HEK293 (cell line): ENCODE measurements around the gene GABRR1.

ENCODE experiments used
- CTCF ChIA-PET: fragments of 350-600 bp; formaldehyde crosslinking; extraction: SDS; loops from one replicate; lab custom pipeline; 2021; ENCODE audit warnings: antibody characterized with exemption; lab: Yijun Ruan, JAX
- POLR2A ChIA-PET: fragments of 300-600 bp; formaldehyde crosslinking; extraction: SDS; loops from one replicate; lab custom pipeline; 2020; ENCODE audit warnings: antibody characterized with exemption, inconsistent platforms; lab: Yijun Ruan, JAX
- H3K27ac ChIP-seq: fragments of 200-500 bp; sonication (Bioruptor generic); 2 replicates; pipeline ENCODE4 v1.5.1; 2014; ENCODE audit warnings: low read depth, low read length, control low read depth, inconsistent platforms; ENCODE audit errors: extremely low read depth
- H3K36me3 ChIP-seq, 2 experiments: fragments of 200-500 bp in 1 of 2; sonication (Bioruptor generic) in 1 of 2; 1 replicate in 1 of 2; 2 replicates in 1 of 2; pipeline ENCODE4 v1.5.1; 2014 to 2017; ENCODE audit warnings: inconsistent platforms in 2 of 2, low read length in 2 of 2; ENCODE audit not compliant: control insufficient read depth in 2 of 2, insufficient read depth in 1 of 2
- H3K4me1 ChIP-seq: fragments of 200-500 bp; sonication (Bioruptor generic); 2 replicates; pipeline ENCODE4 v1.5.1; 2014; ENCODE audit warnings: mild to moderate bottlenecking, low read length, inconsistent platforms; ENCODE audit not compliant: control insufficient read depth, insufficient read depth
- H3K4me3 ChIP-seq: 2 replicates; pipeline ENCODE4 v1.5.1; 2011; ENCODE audit warnings: low read depth, mild to moderate bottlenecking, control low read depth, low read length, moderate library complexity
- H3K9me3 ChIP-seq: fragments of 200-500 bp; sonication (Bioruptor generic); 2 replicates; pipeline ENCODE4 v1.5.1; 2014; ENCODE audit warnings: low read depth, low read length, inconsistent platforms; ENCODE audit not compliant: control insufficient read depth, insufficient read depth
- CTCF ChIP-seq: fragments of 450-650 bp; formaldehyde crosslinking; IDR thresholded peaks from 2 replicates; pipeline ENCODE4 v1.5.1; 2016; ENCODE audit warnings: missing biosample characterization, missing genetic modification characterization
- GLIS2 ChIP-seq: fragments of 450-650 bp; formaldehyde crosslinking; IDR thresholded peaks from 2 replicates; pipeline ENCODE4 v1.5.1; 2016; ENCODE audit warnings: missing biosample characterization, missing genetic modification characterization
- OSR2 ChIP-seq: fragments of 450-650 bp; formaldehyde crosslinking; IDR thresholded peaks from 2 replicates; pipeline ENCODE4 v1.5.1; 2016; ENCODE audit warnings: missing biosample characterization, missing genetic modification characterization
- PRDM6 ChIP-seq: fragments of 450-650 bp; formaldehyde crosslinking; IDR thresholded peaks from 2 replicates; pipeline ENCODE4 v1.5.1; 2017; ENCODE audit warnings: missing biosample characterization, missing genetic modification characterization
- SP2 ChIP-seq: fragments of 450-650 bp; formaldehyde crosslinking; IDR thresholded peaks from 2 replicates; pipeline ENCODE4 v1.5.1; 2016; ENCODE audit warnings: missing biosample characterization, missing genetic modification characterization
- TCF7L2 ChIP-seq: IDR thresholded peaks from 2 replicates; pipeline ENCODE4 v1.6.1; 2011; ENCODE audit warnings: low read depth, mild to moderate bottlenecking, inconsistent platforms, low read length, moderate library complexity, borderline replicate concordance
- TRIM28 ChIP-seq: IDR thresholded peaks from 2 replicates; pipeline ENCODE4 v1.6.1; 2011; ENCODE audit warnings: low read length, control low read depth, borderline replicate concordance
- WT1 ChIP-seq: fragments of 450-650 bp; formaldehyde crosslinking; IDR thresholded peaks from 2 replicates; pipeline ENCODE4 v1.5.1; 2016; ENCODE audit warnings: missing biosample characterization, missing genetic modification characterization
- ZBTB20 ChIP-seq: fragments of 450-650 bp; formaldehyde crosslinking; IDR thresholded peaks from 2 replicates; pipeline ENCODE4 v1.5.1; 2016; ENCODE audit warnings: missing biosample characterization, missing genetic modification characterization
- ZNF16 ChIP-seq: fragments of 450-650 bp; formaldehyde crosslinking; IDR thresholded peaks from 2 replicates; pipeline ENCODE4 v1.5.1; 2016; ENCODE audit warnings: low read depth, missing biosample characterization, missing genetic modification characterization
- ZNF175 ChIP-seq: fragments of 450-650 bp; formaldehyde crosslinking; IDR thresholded peaks from 2 replicates; pipeline ENCODE4 v1.5.1; 2016; ENCODE audit warnings: missing biosample characterization, missing genetic modification characterization
- ZNF350 ChIP-seq: fragments of 450-650 bp; formaldehyde crosslinking; IDR thresholded peaks from 2 replicates; pipeline ENCODE4 v1.5.0; 2017; ENCODE audit warnings: missing biosample characterization, mild to moderate bottlenecking, missing genetic modification characterization
- ZNF37A ChIP-seq: fragments of 450-650 bp; IDR thresholded peaks from 2 replicates; pipeline ENCODE4 v1.5.1; 2018; ENCODE audit warnings: missing biosample characterization, missing genetic modification characterization
- ZNF394 ChIP-seq: fragments of 450-650 bp; formaldehyde crosslinking; IDR thresholded peaks from 2 replicates; pipeline ENCODE4 v1.5.1; 2016; ENCODE audit warnings: missing biosample characterization, missing genetic modification characterization, mild to moderate bottlenecking, moderate library complexity, borderline replicate concordance
- ZNF433 ChIP-seq: fragments of 450-650 bp; formaldehyde crosslinking; IDR thresholded peaks from 2 replicates; pipeline ENCODE4 v1.5.1; 2016; ENCODE audit warnings: missing biosample characterization, missing genetic modification characterization, low read depth
- ZNF473 ChIP-seq: fragments of 450-650 bp; formaldehyde crosslinking; IDR thresholded peaks from 2 replicates; pipeline ENCODE4 v1.5.1; 2017; ENCODE audit warnings: missing biosample characterization, missing genetic modification characterization
- ZNF544 ChIP-seq: fragments of 450-650 bp; formaldehyde crosslinking; IDR thresholded peaks from 2 replicates; pipeline ENCODE4 v1.5.0; 2017; ENCODE audit warnings: missing biosample characterization, missing genetic modification characterization
- ZNF621 ChIP-seq: fragments of 450-650 bp; formaldehyde crosslinking; IDR thresholded peaks from 2 replicates; pipeline ENCODE4 v1.5.1; 2017; ENCODE audit warnings: missing biosample characterization, missing genetic modification characterization
- ZNF654 ChIP-seq: fragments of 450-650 bp; formaldehyde crosslinking; IDR thresholded peaks from 2 replicates; pipeline ENCODE4 v1.5.1; 2016; ENCODE audit warnings: low read depth, missing biosample characterization, missing genetic modification characterization
- ZNF660 ChIP-seq: fragments of 450-650 bp; IDR thresholded peaks from 2 replicates; pipeline ENCODE4 v1.5.1; 2018; ENCODE audit warnings: missing biosample characterization, mild to moderate bottlenecking, missing genetic modification characterization
- ZSCAN5A ChIP-seq: fragments of 450-650 bp; formaldehyde crosslinking; IDR thresholded peaks from 2 replicates; pipeline ENCODE4 v1.5.1; 2016; ENCODE audit warnings: missing biosample characterization, missing genetic modification characterization

Gene GABRR1

GRCh38 chr6:89260832-89261231 is 43.7 kb upstream of the GABRR1 start:
- no peaks in the 10 kb centered on the region; the same call in 1 of the 2 replicates for H3K4me1 ChIP-seq
- no peaks in the 10 kb centered on the region for H3K36me3 ChIP-seq
- H3K9me3 ChIP-seq = no peaks in the 10 kb centered on the region
- TF ChIP-seq CTCF = peak; percentile 25; the same call in 1 of the 2 replicates
- TF ChIP-seq ZNF473 (tag by site-specific recombination) = no peak
- no peak for TF ChIP-seq ZNF16 (tag by site-specific recombination)
- TF ChIP-seq ZNF394 (tag by site-specific recombination) = no peak
- peak; percentile 65; the same call in 1 of the 2 replicates for TF ChIP-seq TRIM28
- CTCF ChIA-PET = interaction anchor here (0.5 to 1.0 kb wide), 7 partner anchors 17 to 1672 kb away, joined by 3 to 6 read pairs (median 3); no protein-coding TSS in a partner anchor
- no peak overlapping the region for H3K4me3 ChIP-seq
- no peak overlapping the region for H3K27ac ChIP-seq
- POLR2A ChIA-PET = interaction anchor here (1.7 kb wide), 1 partner anchor 91 kb away, joined by 4 read pairs; the partner anchor contains the start of gene UBE2J1

GRCh38 chr6:89260310-89260709 is 43.2 kb upstream of the GABRR1 start:
- POLR2A ChIA-PET = interaction anchor here (1.7 kb wide), 1 partner anchor 92 kb away, joined by 4 read pairs; the partner anchor contains the start of gene UBE2J1
- no peak for TF ChIP-seq PRDM6 (tag by site-specific recombination)
- no peak for TF ChIP-seq ZSCAN5A (tag by site-specific recombination)
- TF ChIP-seq ZNF175 = no peak
- no peak for TF ChIP-seq ZNF654
- no peak for TF ChIP-seq ZNF660 (tag by site-specific recombination)
- TF ChIP-seq ZNF350 (tag by site-specific recombination) = no peak
- no peak for TF ChIP-seq OSR2 (tag by site-specific recombination)
- TF ChIP-seq GLIS2 (tag by site-specific recombination) = no peak
- TF ChIP-seq TCF7L2 = no peak
- TF ChIP-seq ZBTB20 (tag by site-specific recombination) = no peak
- TF ChIP-seq ZNF37A (tag by site-specific recombination) = no peak
- no peak for TF ChIP-seq ZNF621 (tag by site-specific recombination)
- no peak for TF ChIP-seq ZNF544 (tag by site-specific recombination)
- TF ChIP-seq ZNF433 (tag by site-specific recombination) = no peak
- no peak for TF ChIP-seq SP2 (tag by site-specific recombination)
- TF ChIP-seq WT1 (tag by site-specific recombination) = no peak
- no peak overlapping the region for H3K4me3 ChIP-seq
- no peaks in the 10 kb centered on the region; the same call in 1 of the 2 replicates for H3K4me1 ChIP-seq
- CTCF ChIA-PET = interaction anchor here (0.5 to 1.2 kb wide), 5 partner anchors 10 to 140 kb away, joined by 3 to 7 read pairs (median 3); no protein-coding TSS in a partner anchor
- H3K27ac ChIP-seq = no peak overlapping the region
- H3K9me3 ChIP-seq = no peaks in the 10 kb centered on the region
- no peaks in the 10 kb centered on the region for H3K36me3 ChIP-seq
